Measurements from ENCODE around the gene ABCC2.

ABCC2 gene

DNA sequence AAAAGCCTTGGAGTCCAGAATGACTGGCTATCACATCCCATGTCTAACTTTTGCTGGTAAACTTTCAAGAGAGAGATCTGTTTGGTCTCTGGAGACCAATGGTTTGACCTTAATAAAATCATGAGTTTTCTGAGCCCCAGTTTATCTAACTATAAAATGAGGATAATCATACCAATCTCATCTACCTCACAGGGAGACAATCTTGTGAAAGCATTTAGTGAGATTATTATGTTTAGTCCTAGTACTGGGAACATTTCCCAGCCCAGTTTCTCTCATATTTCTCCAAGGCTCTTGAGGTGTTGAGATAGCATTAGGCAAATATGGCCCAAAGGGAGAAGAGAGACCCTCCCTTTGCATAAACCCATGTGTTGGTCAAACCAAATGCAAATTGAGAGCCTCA, 25.8 kb downstream of the ABCC2 start:
- TF ChIP-seq, protein P1, sequence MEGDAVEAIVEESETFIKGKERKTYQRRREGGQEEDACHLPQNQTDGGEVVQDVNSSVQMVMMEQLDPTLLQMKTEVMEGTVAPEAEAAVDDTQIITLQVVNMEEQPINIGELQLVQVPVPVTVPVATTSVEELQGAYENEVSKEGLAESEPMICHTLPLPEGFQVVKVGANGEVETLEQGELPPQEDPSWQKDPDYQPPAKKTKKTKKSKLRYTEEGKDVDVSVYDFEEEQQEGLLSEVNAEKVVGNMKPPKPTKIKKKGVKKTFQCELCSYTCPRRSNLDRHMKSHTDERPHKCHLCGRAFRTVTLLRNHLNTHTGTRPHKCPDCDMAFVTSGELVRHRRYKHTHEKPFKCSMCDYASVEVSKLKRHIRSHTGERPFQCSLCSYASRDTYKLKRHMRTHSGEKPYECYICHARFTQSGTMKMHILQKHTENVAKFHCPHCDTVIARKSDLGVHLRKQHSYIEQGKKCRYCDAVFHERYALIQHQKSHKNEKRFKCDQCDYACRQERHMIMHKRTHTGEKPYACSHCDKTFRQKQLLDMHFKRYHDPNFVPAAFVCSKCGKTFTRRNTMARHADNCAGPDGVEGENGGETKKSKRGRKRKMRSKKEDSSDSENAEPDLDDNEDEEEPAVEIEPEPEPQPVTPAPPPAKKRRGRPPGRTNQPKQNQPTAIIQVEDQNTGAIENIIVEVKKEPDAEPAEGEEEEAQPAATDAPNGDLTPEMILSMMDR (IDR thresholded peaks at IDR 0.05; ENCODE audit: low read depth, low read length) = no peak
- DNase-seq (ENCODE audit: extremely low read depth, low read depth) = no peak

DNA sequence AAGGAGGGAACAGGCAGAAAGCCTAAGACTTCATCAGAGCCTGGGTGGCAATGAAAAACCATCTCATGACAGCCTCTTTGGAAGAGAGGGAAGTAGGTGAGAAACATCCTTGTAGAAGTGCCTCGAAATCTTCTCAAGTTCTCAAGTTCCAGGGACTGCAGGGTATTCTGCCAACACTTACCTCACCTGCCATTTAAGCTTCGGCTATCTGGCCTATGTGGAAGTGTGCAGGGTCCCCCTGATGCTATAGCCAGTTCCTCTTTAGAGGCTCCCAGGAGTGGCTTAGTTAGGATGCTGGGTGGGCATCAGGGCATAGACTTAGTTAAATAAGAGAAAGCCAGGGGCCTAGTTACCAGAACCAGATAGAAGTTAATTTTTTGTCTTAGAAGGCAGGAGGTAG, 27.0 kb downstream of the ABCC2 start:
- no peak for DNase-seq (ENCODE audit: extremely low read depth, low read depth)
- TF ChIP-seq, protein P1 (IDR thresholded peaks at IDR 0.05; ENCODE audit: low read depth, low read length) = no peak

DNA sequence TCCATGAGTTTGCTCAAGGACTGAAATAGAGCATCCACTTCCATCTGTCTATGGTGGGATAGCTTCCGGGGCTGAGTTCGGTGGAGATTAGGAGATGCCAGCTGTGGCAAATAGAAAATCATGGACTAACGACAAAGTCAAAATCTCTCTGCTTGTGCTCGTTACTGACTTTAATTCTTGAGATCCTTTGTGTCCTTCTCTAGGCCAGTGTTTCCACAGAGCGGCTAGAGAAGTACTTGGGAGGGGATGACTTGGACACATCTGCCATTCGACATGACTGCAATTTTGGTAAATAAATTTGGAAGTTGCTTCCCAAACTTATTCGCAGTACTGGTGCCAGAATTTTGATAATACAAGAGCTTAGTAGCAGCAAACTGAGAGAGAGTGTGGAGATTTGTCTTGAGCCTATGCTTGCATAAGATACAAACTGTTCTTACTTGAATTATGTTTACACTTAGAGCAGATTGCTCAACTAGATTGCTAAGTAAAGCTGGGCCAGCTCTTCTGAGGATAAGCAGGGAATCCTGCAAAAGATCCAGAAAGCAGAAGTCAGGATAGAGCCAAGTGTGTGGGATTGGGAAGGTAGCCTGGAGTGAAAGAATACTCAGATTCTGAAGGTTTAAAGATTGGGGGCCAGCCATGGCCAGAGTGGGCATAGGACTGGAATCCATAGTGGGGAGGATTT, 27.6 kb downstream of the ABCC2 start:
- peak; percentile 25 for DNase-seq (ENCODE audit: extremely low read depth, low read depth)
- TF ChIP-seq, protein P1 (IDR thresholded peaks at IDR 0.05; ENCODE audit: low read depth, low read length) = no peak

DNA sequence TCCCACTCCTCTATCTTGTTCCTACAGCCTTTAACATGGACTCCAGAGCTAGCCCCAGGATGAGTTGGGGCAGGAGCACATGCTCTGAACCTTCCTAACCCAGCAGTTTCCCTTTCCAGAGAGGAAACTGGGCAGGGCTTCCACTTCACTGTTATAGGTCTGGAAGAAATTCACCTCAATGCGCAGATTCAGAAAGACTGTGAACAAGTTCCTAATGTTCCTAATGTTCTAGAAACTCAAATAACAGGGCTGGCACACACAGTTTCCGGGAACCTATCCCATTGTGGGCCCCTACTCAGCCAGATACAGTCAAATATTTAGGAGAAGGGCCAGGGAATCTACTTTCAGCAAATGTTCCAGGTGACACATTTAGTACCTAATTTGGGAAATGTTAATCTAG, 29.7 kb downstream of the ABCC2 start:
- TF ChIP-seq, protein P1 (IDR thresholded peaks at IDR 0.05; ENCODE audit: low read depth, low read length) = no peak
- DNase-seq (ENCODE audit: extremely low read depth, low read depth) = no peak

DNA sequence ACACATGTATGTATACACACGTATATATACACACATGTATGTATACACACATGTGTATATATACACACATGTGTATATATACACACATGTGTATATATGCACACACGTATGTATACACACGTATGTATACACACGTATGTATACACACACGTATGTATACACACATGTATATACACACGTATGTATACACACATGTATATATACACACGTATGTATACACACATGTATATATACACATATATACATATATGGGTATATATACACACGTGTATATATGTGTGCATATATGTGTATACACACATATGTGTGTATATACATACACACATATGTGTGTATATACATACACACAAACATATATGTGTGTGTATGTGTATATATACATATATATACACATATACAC, 31.7 kb downstream of the ABCC2 start:
- TF ChIP-seq, protein P1 (IDR thresholded peaks at IDR 0.05; ENCODE audit: low read depth, low read length) = no peak
- DNase-seq (ENCODE audit: extremely low read depth, low read depth) = no peak

DNA sequence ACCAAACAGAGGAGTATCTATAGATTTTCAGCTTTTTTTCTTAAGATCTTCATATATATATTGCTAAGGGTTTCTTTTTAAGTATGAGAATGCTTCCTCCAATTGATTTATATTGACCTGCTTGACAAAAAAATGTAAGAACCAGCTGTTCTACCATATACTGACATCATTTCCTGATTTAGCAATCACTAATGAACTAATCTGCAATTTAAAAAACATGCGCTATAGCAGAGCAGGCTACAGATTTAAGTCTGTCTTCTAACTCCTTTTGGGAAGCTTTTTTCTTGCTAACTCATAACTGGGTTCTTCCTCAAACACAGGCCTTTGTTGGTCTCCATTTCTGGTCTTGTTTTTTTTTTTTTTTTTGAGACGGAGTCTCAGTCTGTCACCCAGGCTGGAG, 33.2 kb downstream of the ABCC2 start:
- DNase-seq (ENCODE audit: extremely low read depth, low read depth) = no peak
- TF ChIP-seq, protein P1 (IDR thresholded peaks at IDR 0.05; ENCODE audit: low read depth, low read length) = no peak

DNA sequence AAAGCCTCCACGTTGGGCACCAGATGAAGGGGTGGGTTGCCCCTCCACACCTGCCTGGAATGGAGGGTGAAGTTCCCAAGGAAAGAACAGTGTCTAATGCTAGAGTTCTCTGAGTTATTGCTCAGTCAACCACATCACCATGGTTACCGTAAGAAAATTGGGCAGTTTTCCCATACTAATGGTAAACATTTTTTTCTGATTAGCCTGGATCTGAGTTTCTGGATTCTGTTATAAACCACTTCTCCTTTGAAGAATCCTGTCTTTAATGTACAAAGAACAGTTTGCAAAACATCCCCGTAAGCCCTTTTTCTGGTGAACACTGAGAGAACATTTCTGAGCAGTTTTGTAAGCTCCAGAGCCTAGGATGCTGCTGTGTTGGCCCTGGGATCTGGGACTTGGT, 45.5 kb downstream of the ABCC2 start:
- TF ChIP-seq, protein P1 (IDR thresholded peaks at IDR 0.05; ENCODE audit: low read depth, low read length) = no peak
- DNase-seq (ENCODE audit: extremely low read depth, low read depth) = peak; percentile 31
